Osteocyte (in vitro differentiated cells): ENCODE results near the gene DNAJB6. TPM values are rescaled to one million over a fixed set of nuclear protein-coding genes. Genes with fewer than 3 reads are reported as not detected.
A peak's percentile ranks its signal among the peaks of the same experiment; 100 is the strongest.

Experiments
- DNase-seq: peaks from one replicate; pipeline ENCODE4 v3.0.0; 2021; ENCODE audit warnings: mixed read lengths; ENCODE audit not compliant: unreplicated experiment; ENCODE audit errors: extremely low spot score
- H3K27ac Mint-ChIP-seq: one replicate; pipeline ENCODE4 v1.8.0; 2021; ENCODE audit warnings: mild to moderate bottlenecking, mixed read lengths; ENCODE audit not compliant: unreplicated experiment
- H3K27me3 Mint-ChIP-seq: one replicate; pipeline ENCODE4 v1.8.0; 2021; ENCODE audit warnings: mixed read lengths; ENCODE audit not compliant: unreplicated experiment
- H3K36me3 Mint-ChIP-seq: one replicate; pipeline ENCODE4 v1.8.0; 2021; ENCODE audit warnings: mixed read lengths; ENCODE audit not compliant: unreplicated experiment
- H3K4me1 Mint-ChIP-seq: one replicate; pipeline ENCODE4 v1.8.0; 2021; ENCODE audit warnings: mixed read lengths; ENCODE audit not compliant: unreplicated experiment
- H3K4me3 Mint-ChIP-seq: one replicate; pipeline ENCODE4 v1.8.0; 2021; ENCODE audit warnings: mild to moderate bottlenecking, moderate library complexity, mixed read lengths; ENCODE audit not compliant: unreplicated experiment
- H3K9me3 Mint-ChIP-seq: one replicate; pipeline ENCODE4 v1.8.0; 2021; ENCODE audit warnings: mixed read lengths; ENCODE audit not compliant: unreplicated experiment
- CTCF ChIP-seq: fragments of 200-600 bp; sonication (generic); IDR thresholded peaks from 2 replicates; pipeline ENCODE4 v1.5.0; 2021; ENCODE audit warnings: antibody characterized with exemption, mild to moderate bottlenecking, moderate library complexity
- total RNA-seq: library from RNA; stranded (reverse); gene quantifications from 2 replicates; pipeline ENCODE4 v1.2.1, GENCODE V29; 2021

Gene DNAJB6
- total RNA-seq, 1 donor from 2014 or later: 112 TPM

DNA sequence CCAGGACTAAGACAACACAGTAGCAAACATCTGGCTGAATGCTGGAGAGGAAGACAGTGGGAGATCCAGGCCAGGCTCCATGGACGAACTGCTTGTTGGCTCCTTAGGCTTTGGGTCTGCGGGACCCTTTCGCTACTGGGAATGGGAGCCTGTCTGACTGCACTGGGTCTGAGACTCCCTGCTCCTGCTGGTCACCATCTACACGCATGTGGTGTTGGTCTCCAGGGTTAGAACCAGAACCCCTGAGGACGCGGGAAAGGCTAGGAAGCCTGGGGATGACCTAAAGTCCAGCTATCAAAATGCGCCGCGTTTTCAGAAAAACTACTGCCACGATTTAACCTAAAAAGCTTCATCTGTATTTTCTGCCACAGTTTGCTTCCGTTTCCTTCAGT, 817 bp upstream of the DNAJB6 start:
- Mint-ChIP-seq H3K27me3 (no peaks in the 10 kb centered on the region), H3K9me3 (no peaks in the 10 kb centered on the region), H3K4me3 (peak overlapping the region; percentile 86), H3K27ac (peak overlapping the region; percentile 95), H3K4me1 (peaks cover 31% of the 10 kb centered on the region), H3K36me3 (no peaks in the 10 kb centered on the region)
- no peak for TF ChIP-seq CTCF
- no peak for DNase-seq

- Mint-ChIP-seq H3K4me1 (peaks cover 36% of the 10 kb centered on the region), H3K27ac (peak overlapping the region; percentile 89), H3K9me3 (no peaks in the 10 kb centered on the region), H3K27me3 (no peaks in the 10 kb centered on the region), H3K36me3 (no peaks in the 10 kb centered on the region), H3K4me3 (peak overlapping the region; percentile 93)
- DNase-seq: peak; percentile 87
- no peak for TF ChIP-seq CTCF
Measured at GRCh38 chr7:157337316-157338149, 729 bp downstream of the DNAJB6 start.

- Mint-ChIP-seq H3K27me3 (no peaks in the 10 kb centered on the region), H3K36me3 (no peaks in the 10 kb centered on the region), H3K27ac (peak overlapping the region; percentile 64), H3K4me3 (peak overlapping the region; percentile 54), H3K9me3 (no peaks in the 10 kb centered on the region), H3K4me1 (peaks cover 40% of the 10 kb centered on the region)
- peak; percentile 86 for DNase-seq
- peak; percentile 88 for TF ChIP-seq CTCF
Measured at GRCh38 chr7:157339777-157340677, 3.2 kb downstream of the DNAJB6 start.

DNA sequence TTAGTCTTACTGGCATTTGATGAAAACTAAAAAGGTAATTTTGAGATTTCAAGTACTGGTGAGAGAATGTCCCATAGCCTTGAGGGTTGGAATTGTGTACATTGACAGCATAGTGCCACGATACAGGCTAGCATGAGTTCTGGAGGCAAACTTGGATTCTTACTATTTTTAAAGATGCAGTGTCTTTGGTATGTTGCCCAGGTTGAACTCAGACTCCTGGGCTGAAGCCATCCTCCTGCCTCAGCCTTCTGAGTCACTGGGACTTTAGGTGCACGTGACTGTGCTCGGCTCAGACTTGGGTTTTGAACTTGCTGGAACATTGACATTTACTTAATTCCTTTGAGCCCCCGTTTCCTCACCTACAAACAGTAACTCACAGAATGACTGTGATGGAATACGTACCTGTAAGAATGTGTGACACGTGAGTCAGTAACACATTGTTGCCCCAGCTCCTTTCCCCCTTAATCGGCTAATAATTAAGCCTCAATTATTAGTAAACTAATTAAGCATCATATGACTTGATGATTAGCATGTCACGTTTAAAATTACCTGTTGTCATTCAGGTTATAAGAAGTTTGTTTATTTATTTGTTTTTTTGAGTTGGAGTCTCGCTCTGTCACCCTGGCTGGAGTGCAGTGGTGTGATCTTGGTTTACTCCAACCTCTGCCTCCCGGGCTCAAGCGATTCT, 10.6 kb downstream of the DNAJB6 start:
- Mint-ChIP-seq H3K9me3 (no peaks in the 10 kb centered on the region), H3K4me3 (no peak overlapping the region), H3K4me1 (peaks cover 38% of the 10 kb centered on the region), H3K27ac (peak overlapping the region; percentile 44), H3K36me3 (no peaks in the 10 kb centered on the region), H3K27me3 (no peaks in the 10 kb centered on the region)
- TF ChIP-seq CTCF: no peak
- DNase-seq: no peak
